GM12878 (cell line): ENCODE results near the gene CR1. TPM values are rescaled to one million over a fixed set of nuclear protein-coding genes. Genes with fewer than 3 reads are reported as not detected.
A peak's percentile ranks its signal among the peaks of the same experiment; 100 is the strongest.

Experiments used
- ATAC-seq: fragments of 200-7000 bp; cut with Tn5 transposase; 3 replicates; pipeline ENCODE4 v1.9.1; 2020; ENCODE audit warnings: mild to moderate bottlenecking, moderate library complexity
- BruUV-seq: library from RNA; stranded (reverse); fragments of 400-500 nt; replicated peaks from 2 replicates; lab custom pipeline; 2021; lab: Mats Ljungman, UMichigan
- CTCF ChIA-PET: fragments of 300-600 bp; sonication (Branson Sonifier 250); formaldehyde crosslinking; extraction: SDS; loops from one replicate; lab custom pipeline; 2021; ENCODE audit warnings: inconsistent platforms; lab: Yijun Ruan, JAX
- POLR2A ChIA-PET: fragments of 350-600 bp; formaldehyde crosslinking; extraction: SDS; loops from one replicate; lab custom pipeline; 2021; ENCODE audit warnings: inconsistent platforms; lab: Charles Lee
- RAD21 ChIA-PET: fragments of 300-600 bp; sonication (Branson Sonifier 250); formaldehyde crosslinking; loops from one replicate; lab custom pipeline; 2023; ENCODE audit warnings: antibody characterized with exemption; ENCODE audit not compliant: unreplicated experiment; lab: Charles Lee
- SMC1A ChIA-PET: fragments of 300-600 bp; sonication (Branson Sonifier 250); formaldehyde crosslinking; loops from one replicate; lab custom pipeline; 2023; ENCODE audit not compliant: unreplicated experiment, uncharacterized antibody; lab: Charles Lee
- DNase-seq: peaks from one replicate; pipeline ENCODE4 v3.0.0-alpha.2; 2011; ENCODE audit warnings: low read depth, low spot score
- FAIRE-seq: peaks from 3 replicates; lab custom pipeline; 2011; peaks lifted over from hg19 to GRCh38; lab: Jason Lieb, UNC
- H2AFZ ChIP-seq: 2 replicates; pipeline ENCODE4 v1.6.0; 2011; ENCODE audit warnings: low read depth, low read length, control low read depth; ENCODE audit not compliant: control insufficient read depth
- H3K27ac ChIP-seq: 2 replicates; pipeline ENCODE4 v1.5.1; 2011; ENCODE audit warnings: control low read depth; ENCODE audit not compliant: control insufficient read depth, insufficient read depth
- H3K27me3 ChIP-seq, 2 experiments: replicated peaks in 1 of 2; 2 replicates each; pipeline versions ENCODE4 v1.6.0 to v1.6.1; 2011; ENCODE audit warnings: low read length in 1 of 2; ENCODE audit not compliant: control insufficient read depth in 2 of 2, insufficient read depth in 2 of 2
- H3K36me3 ChIP-seq, 2 experiments: 2 replicates each; pipeline ENCODE4 v1.5.1; 2011; ENCODE audit warnings: low read length in 1 of 2; ENCODE audit not compliant: control insufficient read depth in 2 of 2, insufficient read depth in 2 of 2
- H3K4me1 ChIP-seq: 2 replicates; pipeline ENCODE4 v1.6.1; 2011; ENCODE audit warnings: mild to moderate bottlenecking, low read length, moderate library complexity, mixed read lengths; ENCODE audit not compliant: control insufficient read depth, insufficient read depth
- H3K4me2 ChIP-seq: 2 replicates; pipeline ENCODE4 v1.6.0; 2011; ENCODE audit warnings: control low read depth; ENCODE audit not compliant: control insufficient read depth, insufficient read depth
- H3K4me3 ChIP-seq: fragments of 200-600 bp; sonication (generic); 2 replicates; pipeline ENCODE4 v1.5.1; 2016
- H3K79me2 ChIP-seq: 2 replicates; pipeline ENCODE4 v1.6.0; 2011; ENCODE audit warnings: low read length; ENCODE audit not compliant: control insufficient read depth, insufficient read depth
- H3K9ac ChIP-seq: 2 replicates; pipeline ENCODE4 v1.8.0; 2011; ENCODE audit warnings: low read length, control low read depth, mixed read lengths; ENCODE audit not compliant: control insufficient read depth, insufficient read depth
- H3K9me3 ChIP-seq: replicated peaks from 3 replicates; pipeline ENCODE4 v1.5.1; 2011; ENCODE audit warnings: mild to moderate bottlenecking, low read length; ENCODE audit not compliant: control insufficient read depth, insufficient read depth
- H4K20me1 ChIP-seq: 2 replicates; pipeline ENCODE4 v1.6.0; 2011; ENCODE audit not compliant: control insufficient read depth, insufficient read depth
- BACH1 ChIP-seq: fragments of 450-650 bp; IDR thresholded peaks from 2 replicates; pipeline ENCODE4 v1.6.1; 2017; ENCODE audit warnings: mild to moderate bottlenecking, borderline replicate concordance
- CBX5 ChIP-seq: sonication (generic); IDR thresholded peaks from 2 replicates; pipeline ENCODE4 v1.6.1; 2016; ENCODE audit warnings: low read depth, moderate library complexity, mild to moderate bottlenecking, inconsistent platforms
- CEBPB ChIP-seq, 2 experiments: fragments of 150-350 bp in 1 of 2; IDR thresholded peaks; 2 replicates each; pipeline ENCODE4 v1.6.1; 2012 to 2014; ENCODE audit warnings: low read depth in 2 of 2, low read length in 2 of 2, borderline replicate concordance in 1 of 2, inconsistent platforms in 1 of 2
- CHD2 ChIP-seq: IDR thresholded peaks from 2 replicates; pipeline ENCODE4 v1.6.1; 2011; ENCODE audit warnings: low read depth, low read length, improper control_type of control experiment, borderline replicate concordance
- CREM ChIP-seq: IDR thresholded peaks from 2 replicates; pipeline ENCODE4 v1.6.1; 2014; ENCODE audit warnings: antibody characterized with exemption, low read depth
- CTCF ChIP-seq, 3 experiments: IDR thresholded peaks in 2 of 3; conservative IDR thresholded peaks in 1 of 3; 2 replicates each; pipeline ENCODE4 v1.5.1; 2011; ENCODE audit warnings: low read depth in 3 of 3, low read length in 3 of 3, mild to moderate bottlenecking in 3 of 3, control low read depth in 2 of 3, moderate library complexity in 2 of 3, inconsistent platforms in 1 of 3, mixed read lengths in 1 of 3; ENCODE audit not compliant: control insufficient read depth in 2 of 3, insufficient read depth in 1 of 3; ENCODE audit errors: extremely low read depth in 1 of 3
- EGR1 ChIP-seq, 2 experiments: IDR thresholded peaks; 1 replicate in 1 of 2; 2 replicates in 1 of 2; pipeline ENCODE4 v1.6.1; 2011 to 2012; ENCODE audit warnings: low read depth in 2 of 2, low read length in 2 of 2, borderline replicate concordance in 1 of 2, mild to moderate bottlenecking in 1 of 2, moderate library complexity in 1 of 2
- JUNB ChIP-seq: IDR thresholded peaks from 2 replicates; pipeline ENCODE4 v1.6.1; 2016; ENCODE audit warnings: antibody characterized with exemption, mild to moderate bottlenecking
- KLF5 ChIP-seq: fragments of 450-650 bp; IDR thresholded peaks from 2 replicates; pipeline ENCODE4 v1.6.1; 2014; ENCODE audit warnings: mild to moderate bottlenecking; ENCODE audit not compliant: partially characterized antibody
- MEF2A ChIP-seq: IDR thresholded peaks from 2 replicates; pipeline ENCODE4 v1.6.1; 2011; ENCODE audit warnings: low read depth, mild to moderate bottlenecking, low read length, moderate library complexity; ENCODE audit not compliant: insufficient read depth
- MXI1 ChIP-seq: fragments of 150-350 bp; IDR thresholded peaks from 2 replicates; pipeline ENCODE4 v1.6.1; 2011; ENCODE audit warnings: low read depth, mild to moderate bottlenecking, inconsistent platforms, low read length, improper control_type of control experiment
- NR2F1 ChIP-seq: fragments of 450-650 bp; conservative IDR thresholded peaks from 2 replicates; pipeline ENCODE4 v1.6.1; 2017; ENCODE audit warnings: mild to moderate bottlenecking
- POU2F2 ChIP-seq: IDR thresholded peaks from 3 replicates; pipeline ENCODE4 v1.6.1; 2011; ENCODE audit warnings: low read depth, mild to moderate bottlenecking, low read length, borderline replicate concordance
- RAD21 ChIP-seq: IDR thresholded peaks from 2 replicates; pipeline ENCODE4 v1.6.1; 2011; ENCODE audit warnings: mild to moderate bottlenecking, low read depth, low read length, moderate library complexity; ENCODE audit not compliant: insufficient read depth
- RFX5 ChIP-seq: IDR thresholded peaks from 2 replicates; pipeline ENCODE4 v1.6.1; 2011; ENCODE audit warnings: low read depth, low read length, improper control_type of control experiment
- SRF ChIP-seq, 2 experiments: IDR thresholded peaks; 2 replicates each; pipeline ENCODE4 v1.6.1; 2011; ENCODE audit warnings: low read depth in 2 of 2, low read length in 2 of 2, mild to moderate bottlenecking in 1 of 2, moderate library complexity in 1 of 2
- ZNF592 ChIP-seq: fragments of 450-650 bp; IDR thresholded peaks from 2 replicates; pipeline ENCODE4 v1.6.1; 2017; ENCODE audit warnings: mild to moderate bottlenecking, moderate library complexity
- WGBS: methylation state at CpG from one replicate; pipeline ENCODE4 v1.1.6; 2016; ENCODE audit warnings: low lambda C conversion rate; ENCODE audit not compliant: insufficient replicate concordance, insufficient coverage; ENCODE audit errors: missing lambda C conversion rate; 5-methylcytosine and 5-hydroxymethylcytosine counted together
- in situ Hi-C: fragments of 300-500 bp; cut with MboI; formaldehyde crosslinking; loops from 9 replicates; pipeline ENCODE4 v1.14.3; 2018; ENCODE audit warnings: mixed read lengths
- intact Hi-C: fragments of 100-400 bp; cut with micrococcal nuclease; formaldehyde crosslinking; loops from one replicate; pipeline ENCODE4 v1.14.2; 2022; ENCODE audit not compliant: unreplicated experiment
- polyA plus RNA-seq, 11 experiments: library from polyadenylated mRNA; depleted of rRNA in 4 of 11; unstranded in 6 of 11; stranded (reverse) in 5 of 11; fragments of >200 nt; fragmentation: Nextera tagmentation in 4 of 11; fragmentation: Illumina TruSeq in 1 of 11; extraction: Ambion mirVana in 4 of 11; extraction: Trizol in 1 of 11; gene quantifications; 1 replicate in 1 of 11; 2 replicates in 10 of 11; pipeline versions ENCODE4 v1.2.1 to v1.2.3, GENCODE V29; 2011 to 2016; ENCODE audit warnings: inconsistent platforms in 2 of 11, missing spikeins in 2 of 11, low read depth in 1 of 11
- total RNA-seq, 4 experiments: library from RNA; depleted of rRNA in 3 of 4; stranded (reverse); fragments of >200 nt in 3 of 4; fragmentation: Illumina TruSeq in 1 of 4; extraction: Trizol in 1 of 4; gene quantifications; 2 replicates each; pipeline versions ENCODE4 v1.2.1 to v1.2.3, GENCODE V29; 2013 to 2021

The CR1 gene
- total and polyA plus RNA-seq, 10 of the 15 experiments (the other 5 are each of a cell fraction or from before 2014, with no cell fraction given), result 0.30 to 8.0 (median 4.3) TPM

- peak; percentile 49 to 70 (median 60); a peak in 5 of 6 replicates for TF ChIP-seq CTCF (IDR thresholded peaks at IDR 0.05 in 2 of 3, conservative IDR thresholded peaks at IDR 0.05 in 1 of 3; ENCODE audit: control insufficient read depth in 2 of 3, extremely low read depth in 1 of 3, insufficient read depth in 1 of 3, low read depth in 3 of 3, low read length in 3 of 3)
- peak; percentile 80 for TF ChIP-seq RAD21
- peak; percentile 40; the same call in 1 of the 3 replicates for TF ChIP-seq POU2F2
- no peak for TF ChIP-seq NR2F1
- TF ChIP-seq CBX5, result no peak
These were observed 176.7 kb downstream of the CR1 start (continued) for GRCh38 chr1:207672522-207673130.

DNA sequence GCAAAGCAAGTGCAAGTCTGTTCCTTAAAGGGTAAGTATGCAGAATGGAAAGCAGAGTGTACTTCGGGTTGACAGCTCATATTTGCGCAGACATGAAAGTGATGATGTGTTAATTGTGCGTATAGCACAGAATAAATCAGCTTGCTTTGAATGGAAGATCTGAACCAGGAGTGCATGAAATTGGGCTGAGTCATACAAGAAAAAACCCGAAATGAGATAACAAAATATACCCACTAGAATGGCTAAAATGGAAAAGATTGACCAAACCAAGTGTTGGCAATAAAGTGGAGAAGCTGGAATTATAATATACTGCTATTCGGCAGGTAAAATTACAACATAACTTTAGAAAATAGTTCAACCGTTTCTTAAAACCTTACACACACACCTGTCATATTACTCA lies 177.4 kb downstream of the CR1 start:
- in situ Hi-C loops, result no loop called here
- no peak for FAIRE-seq
- ChIA-PET POLR2A (no interaction called here), CTCF (interaction anchor here (0.7 to 4.1 kb wide), 3 partner anchors 25 to 295 kb away, joined by 3 to 18 read pairs (median 3); no protein-coding TSS in a partner anchor), SMC1A (interaction anchor here (1.3 kb wide), 1 partner anchor 93 kb away, joined by 3 read pairs; no protein-coding TSS in a partner anchor), RAD21 (no interaction called here)
- H2AFZ ChIP-seq, result no peak overlapping the region
- DNase-seq, result no peak
- intact Hi-C loops, result loop anchor here (10.0 kb wide), 1 partner anchor 99 kb away; no protein-coding TSS in a partner anchor
- H3K9ac ChIP-seq, result no peak overlapping the region
- H4K20me1 ChIP-seq, result no peaks in the 10 kb centered on the region
- no peak overlapping the region for H3K4me3 ChIP-seq
- no peak overlapping the region for H3K4me2 ChIP-seq
- no peaks in the 10 kb centered on the region for H3K9me3 ChIP-seq
- no peak overlapping the region for H3K27ac ChIP-seq
- H3K27me3 ChIP-seq, result peaks cover 0 to 4% of the 10 kb centered on the region in 2 experiments; a peak in 2 of 4 replicates
- peaks cover 5% of the 10 kb centered on the region for H3K4me1 ChIP-seq
- H3K36me3 ChIP-seq, result no peaks in the 10 kb centered on the region
- 21% methylated on average over 6 of the region's 6 CpGs for WGBS
- no TSS peak for BruUV-seq
- no peak for ATAC-seq
- no peaks in the 10 kb centered on the region for H3K79me2 ChIP-seq
- TF ChIP-seq CHD2, result no peak
- no peak for TF ChIP-seq EGR1 (IDR thresholded peaks at IDR 0.05; ENCODE audit: borderline replicate concordance in 1 of 2, low read depth in 2 of 2, low read length in 2 of 2)
- no peak for TF ChIP-seq CREM
- TF ChIP-seq MEF2A, result no peak
- no peak for TF ChIP-seq RFX5
- no peak for TF ChIP-seq ZNF592
- TF ChIP-seq MXI1, result no peak
- TF ChIP-seq KLF5, result no peak
- no peak for TF ChIP-seq SRF (IDR thresholded peaks at IDR 0.05; ENCODE audit: low read depth in 2 of 2, low read length in 2 of 2)
- no peak for TF ChIP-seq BACH1
- no peak for TF ChIP-seq CEBPB (IDR thresholded peaks at IDR 0.05; ENCODE audit: borderline replicate concordance in 1 of 2, low read depth in 2 of 2, low read length in 2 of 2)
- TF ChIP-seq JUNB, result no peak
